Liver (tissue), 3 donors: ENCODE data around the gene TSHZ2.

Experiments
- ATF3 ChIP-seq: IDR thresholded peaks from 2 replicates; pipeline ENCODE4 v1.6.1; 2016; ENCODE audit warnings: antibody characterized with exemption
- CTCF ChIP-seq: fragments of 150-350 bp; IDR thresholded peaks from 2 replicates; pipeline ENCODE4 v1.5.1; 2017; ENCODE audit warnings: improper control_type of control experiment, low read depth, low read length; ENCODE audit not compliant: missing input control
- EGR1 ChIP-seq, 2 donors: IDR thresholded peaks; 2 replicates each; pipeline ENCODE4 v1.6.1; 2016 to 2018; ENCODE audit warnings: antibody characterized with exemption in 2 of 2, low read depth in 2 of 2
- FOXA1 ChIP-seq: IDR thresholded peaks from 2 replicates; pipeline ENCODE4 v1.6.1; 2016; ENCODE audit warnings: antibody characterized with exemption
- GABPA ChIP-seq, 2 donors: IDR thresholded peaks in 1 of 2; conservative IDR thresholded peaks in 1 of 2; 2 replicates each; pipeline ENCODE4 v1.6.1; 2016; ENCODE audit warnings: antibody characterized with exemption in 2 of 2, mild to moderate bottlenecking in 1 of 2, moderate library complexity in 1 of 2
- HNF4A ChIP-seq, 2 donors: conservative IDR thresholded peaks; 2 replicates each; pipeline ENCODE4 v1.6.1; 2016; ENCODE audit warnings: antibody characterized with exemption in 2 of 2, mild to moderate bottlenecking in 2 of 2
- JUND ChIP-seq, 2 donors: IDR thresholded peaks; 2 replicates each; pipeline ENCODE4 v1.6.1; 2016; ENCODE audit warnings: antibody characterized with exemption in 2 of 2
- MAX ChIP-seq: IDR thresholded peaks from 2 replicates; pipeline ENCODE4 v1.6.1; 2016; ENCODE audit warnings: antibody characterized with exemption
- REST ChIP-seq: IDR thresholded peaks from 2 replicates; pipeline ENCODE4 v1.6.1; 2016; ENCODE audit warnings: antibody characterized with exemption, mild to moderate bottlenecking
- RXRA ChIP-seq, 2 donors: IDR thresholded peaks; 2 replicates each; pipeline ENCODE4 v1.6.1; 2017 to 2018; ENCODE audit warnings: antibody characterized with exemption in 2 of 2, mild to moderate bottlenecking in 1 of 2
- TAF1 ChIP-seq: conservative IDR thresholded peaks from 2 replicates; pipeline ENCODE4 v1.6.1; 2016; ENCODE audit warnings: antibody characterized with exemption, mild to moderate bottlenecking
- YY1 ChIP-seq: IDR thresholded peaks from 2 replicates; pipeline ENCODE4 v1.6.1; 2016; ENCODE audit warnings: antibody characterized with exemption, mild to moderate bottlenecking
- donor health status: healthy.
- donor health status: healthy.

GRCh38 chr20:53036992-53037391, 64.8 kb downstream of the TSHZ2 start:
- no peak for TF ChIP-seq EGR1 (IDR thresholded peaks at IDR 0.05; ENCODE audit: low read depth in 2 of 2)
- no peak for TF ChIP-seq CTCF
- no peak for TF ChIP-seq REST
- no peak for TF ChIP-seq YY1
- no peak for TF ChIP-seq RXRA (IDR thresholded peaks at IDR 0.05)
- no peak for TF ChIP-seq TAF1
- no peak for TF ChIP-seq MAX
- TF ChIP-seq GABPA (IDR thresholded peaks at IDR 0.05 in 1 of 2, conservative IDR thresholded peaks at IDR 0.05 in 1 of 2): no peak
- TF ChIP-seq JUND (IDR thresholded peaks at IDR 0.05): no peak
- TF ChIP-seq HNF4A (conservative IDR thresholded peaks at IDR 0.05): no peak
- TF ChIP-seq FOXA1: no peak
- no peak for TF ChIP-seq ATF3
